Right atrium auricular region (tissue), 2 donors: ENCODE results near the gene SFSWAP. TPM values are rescaled to one million over a fixed set of nuclear protein-coding genes. Genes with fewer than 3 reads are reported as not detected.

Experiments
- DNase-seq: peaks from one replicate; pipeline ENCODE4 v3.0.0-alpha.2; 2019; ENCODE audit warnings: low spot score
- H3K27ac ChIP-seq, 2 donors: fragments of 200-600 bp; sonication (generic); 1 replicate in 1 of 2; 2 replicates in 1 of 2; pipeline ENCODE4 v1.5.1; 2016 to 2019
- H3K27me3 ChIP-seq, 2 donors: fragments of 200-600 bp; sonication (generic); one replicate each; pipeline versions ENCODE4 v1.5.1 to v1.6.0; 2017 to 2019
- H3K36me3 ChIP-seq: fragments of 200-600 bp; sonication (generic); one replicate; pipeline ENCODE4 v1.5.1; 2016
- H3K4me1 ChIP-seq, 2 donors: fragments of 200-600 bp; sonication (generic); one replicate each; pipeline versions ENCODE4 v1.5.1 to v1.6.0; 2017 to 2019
- H3K4me3 ChIP-seq, 2 donors: fragments of 200-600 bp; sonication (generic); 1 replicate in 1 of 2; 2 replicates in 1 of 2; pipeline ENCODE4 v1.5.1; 2017 to 2019; ENCODE audit warnings: mild to moderate bottlenecking in 1 of 2, moderate library complexity in 1 of 2
- H3K9me3 ChIP-seq, 2 donors: fragments of 200-600 bp; sonication (generic); one replicate each; pipeline ENCODE4 v1.5.1; 2019
- CTCF ChIP-seq, 2 donors: fragments of 200-600 bp; sonication (generic); IDR thresholded peaks; one replicate each; pipeline ENCODE4 v1.5.1; 2019; ENCODE audit warnings: antibody characterized with exemption in 2 of 2
- total RNA-seq, 2 donors: library from RNA; depleted of rRNA; stranded (reverse); fragments of >200 nt; gene quantifications; one replicate each; pipeline ENCODE4 v1.1.0, GENCODE V29; 2016

SFSWAP gene
- total RNA-seq, 2 donors from 2014 or later: 11.4 to 12.3 TPM

- no peaks in the 10 kb centered on the region for H3K27me3 ChIP-seq
- DNase-seq: no peak
- TF ChIP-seq CTCF (IDR thresholded peaks at IDR 0.05): no peak
These were observed 23.4 kb upstream of the SFSWAP start for GRCh38 chr12:131687346-131688125.

GRCh38 chr12:131688131-131688844, 22.6 kb upstream of the SFSWAP start:
- no peaks in the 10 kb centered on the region for H3K4me1 ChIP-seq
- no peaks in the 10 kb centered on the region for H3K27me3 ChIP-seq
- no peak for TF ChIP-seq CTCF (IDR thresholded peaks at IDR 0.05)
- no peak for DNase-seq
- H3K27ac ChIP-seq: no peak overlapping the region
- no peaks in the 10 kb centered on the region for H3K36me3 ChIP-seq
- no peak overlapping the region for H3K4me3 ChIP-seq
- H3K9me3 ChIP-seq: no peaks in the 10 kb centered on the region

More at GRCh38 chr12:131687346-131688125, 23.4 kb upstream of the SFSWAP start:
- Histone ChIP-seq H3K9me3 (no peaks in the 10 kb centered on the region), H3K4me3 (no peak overlapping the region), H3K36me3 (no peaks in the 10 kb centered on the region), H3K4me1 (no peaks in the 10 kb centered on the region), H3K27ac (no peak overlapping the region)

- DNase-seq: no peak
- H3K27ac ChIP-seq: no peak overlapping the region
- no peak overlapping the region for H3K4me3 ChIP-seq
- no peaks in the 10 kb centered on the region for H3K36me3 ChIP-seq
- H3K4me1 ChIP-seq: no peaks in the 10 kb centered on the region
- no peaks in the 10 kb centered on the region for H3K27me3 ChIP-seq
- TF ChIP-seq CTCF (IDR thresholded peaks at IDR 0.05): no peak
- H3K9me3 ChIP-seq: no peaks in the 10 kb centered on the region
These were observed 22.1 kb upstream of the SFSWAP start for GRCh38 chr12:131688845-131689154.

- Histone ChIP-seq H3K4me1 (no peaks in the 10 kb centered on the region), H3K27ac (no peak overlapping the region), H3K36me3 (no peaks in the 10 kb centered on the region), H3K27me3 (no peaks in the 10 kb centered on the region), H3K9me3 (no peaks in the 10 kb centered on the region), H3K4me3 (no peak overlapping the region)
- DNase-seq: no peak
- no peak for TF ChIP-seq CTCF (IDR thresholded peaks at IDR 0.05)
These were observed 20.6 kb upstream of the SFSWAP start for GRCh38 chr12:131690320-131690719.

GRCh38 chr12:131692431-131692830, 18.5 kb upstream of the SFSWAP start:
- Histone ChIP-seq H3K36me3 (no peaks in the 10 kb centered on the region), H3K4me1 (no peaks in the 10 kb centered on the region), H3K4me3 (no peak overlapping the region), H3K27ac (no peak overlapping the region), H3K27me3 (no peaks in the 10 kb centered on the region), H3K9me3 (no peaks in the 10 kb centered on the region)
- no peak for DNase-seq
- no peak for TF ChIP-seq CTCF (IDR thresholded peaks at IDR 0.05)
